Sciatic nerve (tissue), 2 donors: Measurements from ENCODE around the gene ACVRL1. TPM values are rescaled to one million over a fixed set of nuclear protein-coding genes. Genes with fewer than 3 reads are reported as not detected.

Experiments
- ATAC-seq: fragments of 200-7000 bp; cut with Tn5 transposase; one replicate; pipeline ENCODE4 v1.9.1; 2020; ENCODE audit warnings: mild to moderate bottlenecking, moderate library complexity
- DNase-seq: peaks from one replicate; pipeline ENCODE4 v3.0.0-alpha.2; 2020; ENCODE audit warnings: low spot score
- intact Hi-C: fragments of 100-400 bp; cut with DNase I; formaldehyde crosslinking; loops from one replicate; pipeline ENCODE4 v1.14.2; 2022
- total RNA-seq: library from RNA; stranded (reverse); fragmentation: NEBNext Ultra II Directional; extraction: Animal tissue kit (Norgen Biotek cat#: 25700); gene quantifications from one replicate; pipeline ENCODE4 v1.2.1, GENCODE V29; 2021
- donor health status: DM: no; HTN: no; CAD: no.
- donor health status: DM: no; HTN: no; CAD: no.

ACVRL1 gene
- total RNA-seq, 1 donor from 2014 or later, result 57.6 TPM

- peak; percentile 71 for ATAC-seq
- DNase-seq, result peak; percentile 74
- intact Hi-C loops, result no loop called here
These were observed 44.8 kb downstream of the ACVRL1 start for GRCh38 chr12:51951843-51952722.

GRCh38 chr12:51953089-51953488 lies 45.8 kb downstream of the ACVRL1 start:
- no peak for DNase-seq
- intact Hi-C loops, result no loop called here
- no peak for ATAC-seq

GRCh38 chr12:51953864-51954263 lies 46.6 kb downstream of the ACVRL1 start:
- DNase-seq, result no peak
- no peak for ATAC-seq
- intact Hi-C loops, result no loop called here

GRCh38 chr12:51954561-51955361 lies 47.5 kb downstream of the ACVRL1 start:
- intact Hi-C loops, result no loop called here
- no peak for ATAC-seq

GRCh38 chr12:51955702-51956101 lies 48.4 kb downstream of the ACVRL1 start:
- no peak for ATAC-seq
- intact Hi-C loops, result no loop called here
- no peak for DNase-seq

More at GRCh38 chr12:51954561-51955361, 47.5 kb downstream of the ACVRL1 start:
- DNase-seq, result no peak

- intact Hi-C loops, result no loop called here
- DNase-seq (no peak), ATAC-seq (no peak)
These were observed 51.2 kb downstream of the ACVRL1 start for GRCh38 chr12:51958542-51958941.

- DNase-seq, result no peak
- intact Hi-C loops, result no loop called here
- peak; percentile 82 for ATAC-seq
These were observed 51.9 kb downstream of the ACVRL1 start for GRCh38 chr12:51959211-51959610.

- intact Hi-C loops, result no loop called here
These were observed 52.6 kb downstream of the ACVRL1 start for GRCh38 chr12:51959921-51960320.

GRCh38 chr12:51960488-51960887 lies 53.2 kb downstream of the ACVRL1 start:
- ATAC-seq (no peak), DNase-seq (no peak)
- intact Hi-C loops, result no loop called here

More at GRCh38 chr12:51959921-51960320, 52.6 kb downstream of the ACVRL1 start:
- DNase-seq, result no peak
- ATAC-seq, result no peak

- no peak for DNase-seq
- intact Hi-C loops, result no loop called here
- ATAC-seq, result no peak
These were observed 53.6 kb downstream of the ACVRL1 start for GRCh38 chr12:51960890-51961289.

GRCh38 chr12:51961834-51962233 lies 54.5 kb downstream of the ACVRL1 start:
- intact Hi-C loops, result no loop called here
- ATAC-seq (no peak), DNase-seq (no peak)

- ATAC-seq, result no peak
- DNase-seq, result no peak
- intact Hi-C loops, result no loop called here
These were observed 55.4 kb downstream of the ACVRL1 start for GRCh38 chr12:51962737-51963136.

GRCh38 chr12:51963477-51963876 lies 56.2 kb downstream of the ACVRL1 start:
- ATAC-seq, result no peak
- DNase-seq, result no peak
- intact Hi-C loops, result no loop called here

- intact Hi-C loops, result no loop called here
These were observed 62.3 kb downstream of the ACVRL1 start for GRCh38 chr12:51969643-51970042.

GRCh38 chr12:51970904-51971646 lies 63.8 kb downstream of the ACVRL1 start:
- DNase-seq (no peak), ATAC-seq (no peak)
- intact Hi-C loops, result no loop called here

More at GRCh38 chr12:51969643-51970042, 62.3 kb downstream of the ACVRL1 start:
- ATAC-seq (no peak), DNase-seq (no peak)

GRCh38 chr12:51971679-51972421 lies 64.5 kb downstream of the ACVRL1 start:
- ATAC-seq, result no peak
- intact Hi-C loops, result no loop called here
- DNase-seq, result no peak

GRCh38 chr12:51972422-51972812 lies 65.1 kb downstream of the ACVRL1 start:
- ATAC-seq (no peak), DNase-seq (no peak)
- intact Hi-C loops, result no loop called here

GRCh38 chr12:51972849-51973273 lies 65.6 kb downstream of the ACVRL1 start:
- intact Hi-C loops, result no loop called here
- peak; percentile 71 for ATAC-seq
- no peak for DNase-seq
